Panc1 (cell line): ENCODE measurements around the gene MEGF6. TPM values are rescaled to one million over a fixed set of nuclear protein-coding genes. Genes with fewer than 3 reads are reported as not detected.

ENCODE experiments used
- ATAC-seq: fragments of 200-7000 bp; cut with Tn5 transposase; 2 replicates; pipeline ENCODE4 v1.9.1; 2020; ENCODE audit warnings: mild to moderate bottlenecking, moderate library complexity
- BruUV-seq: library from RNA; stranded (reverse); fragments of 400-500 nt; replicated peaks from 2 replicates; lab custom pipeline; 2021; lab: Mats Ljungman, UMichigan
- CTCF ChIA-PET: fragments of 300-600 bp; sonication (Branson Sonifier 250); formaldehyde crosslinking; loops from one replicate; lab custom pipeline; 2022; ENCODE audit warnings: antibody characterized with exemption; lab: Charles Lee
- POLR2A ChIA-PET: fragments of 300-600 bp; sonication (Branson Sonifier 250); formaldehyde crosslinking; loops from one replicate; lab custom pipeline; 2022; ENCODE audit warnings: antibody characterized with exemption; lab: Charles Lee
- DNase-seq: peaks from one replicate; pipeline ENCODE4 v3.0.0-alpha.2; 2010; ENCODE audit warnings: low read depth, low spot score
- H3K27ac ChIP-seq: 2 replicates; pipeline ENCODE4 v1.5.1; 2011; ENCODE audit warnings: mild to moderate bottlenecking, low read length, inconsistent platforms
- H3K27me3 ChIP-seq: fragments of 200-500 bp; sonication (Bioruptor generic); 2 replicates; pipeline ENCODE4 v1.6.0; 2014; ENCODE audit warnings: low read length, inconsistent platforms; ENCODE audit not compliant: control insufficient read depth, insufficient read depth
- H3K36me3 ChIP-seq: fragments of 200-500 bp; sonication (Bioruptor generic); 2 replicates; pipeline ENCODE4 v1.5.1; 2014; ENCODE audit warnings: inconsistent platforms, mild to moderate bottlenecking, low read length, moderate library complexity; ENCODE audit not compliant: control insufficient read depth, insufficient read depth
- H3K4me1 ChIP-seq: 2 replicates; pipeline ENCODE4 v1.5.1; 2011; ENCODE audit warnings: inconsistent platforms, mild to moderate bottlenecking, low read length, moderate library complexity; ENCODE audit not compliant: control insufficient read depth, insufficient read depth
- H3K4me3 ChIP-seq, 2 experiments: 2 replicates each; pipeline ENCODE4 v1.5.1; 2011 to 2012; ENCODE audit warnings: low read depth in 2 of 2, low read length in 2 of 2, mild to moderate bottlenecking in 2 of 2, inconsistent platforms in 1 of 2, moderate library complexity in 1 of 2
- H3K9me3 ChIP-seq: fragments of 200-500 bp; sonication (Bioruptor generic); 2 replicates; pipeline ENCODE4 v1.5.1; 2014; ENCODE audit warnings: low read depth, mild to moderate bottlenecking, inconsistent platforms, low read length, moderate library complexity; ENCODE audit not compliant: control insufficient read depth, insufficient read depth
- POLR2AphosphoS5 ChIP-seq: IDR thresholded peaks from 2 replicates; pipeline ENCODE4 v1.6.1; 2012; ENCODE audit warnings: mild to moderate bottlenecking, low read depth, low read length, moderate library complexity
- TCF7L2 ChIP-seq: IDR thresholded peaks from 2 replicates; pipeline ENCODE4 v1.6.1; 2011; ENCODE audit warnings: mild to moderate bottlenecking, low read depth, low read length, inconsistent platforms
- in situ Hi-C: cut with HindIII; loops from 2 replicates; pipeline ENCODE4 v1.10.0; 2016; ENCODE audit warnings: low sequenced_read_pairs, low pct_unique_long_range_greater_than_20kb
- intact Hi-C: fragments of 100-400 bp; cut with micrococcal nuclease; formaldehyde crosslinking; loops from one replicate; pipeline ENCODE4 v1.10.0; 2022; ENCODE audit not compliant: unreplicated experiment
- total RNA-seq: library from RNA; stranded (reverse); gene quantifications from one replicate; pipeline ENCODE4 v1.2.1, GENCODE V29; 2021; ENCODE audit not compliant: unreplicated experiment
- TF ChIP-seq, protein P1 (sequence below), 2 experiments: IDR thresholded peaks; 2 replicates each; pipeline ENCODE4 v1.6.1; 2011 to 2012; ENCODE audit warnings: low read depth in 2 of 2, control low read depth in 1 of 2, low read length in 1 of 2, mild to moderate bottlenecking in 1 of 2, moderate library complexity in 1 of 2; ENCODE audit not compliant: insufficient read depth in 1 of 2
- TF ChIP-seq, protein P2 (sequence below): fragments of 450-650 bp; IDR thresholded peaks from 2 replicates; pipeline ENCODE4 v1.5.1; 2017; ENCODE audit warnings: mild to moderate bottlenecking

Gene MEGF6
- total RNA-seq, 1 experiment from 2014 or later = 32.6 TPM

DNA sequence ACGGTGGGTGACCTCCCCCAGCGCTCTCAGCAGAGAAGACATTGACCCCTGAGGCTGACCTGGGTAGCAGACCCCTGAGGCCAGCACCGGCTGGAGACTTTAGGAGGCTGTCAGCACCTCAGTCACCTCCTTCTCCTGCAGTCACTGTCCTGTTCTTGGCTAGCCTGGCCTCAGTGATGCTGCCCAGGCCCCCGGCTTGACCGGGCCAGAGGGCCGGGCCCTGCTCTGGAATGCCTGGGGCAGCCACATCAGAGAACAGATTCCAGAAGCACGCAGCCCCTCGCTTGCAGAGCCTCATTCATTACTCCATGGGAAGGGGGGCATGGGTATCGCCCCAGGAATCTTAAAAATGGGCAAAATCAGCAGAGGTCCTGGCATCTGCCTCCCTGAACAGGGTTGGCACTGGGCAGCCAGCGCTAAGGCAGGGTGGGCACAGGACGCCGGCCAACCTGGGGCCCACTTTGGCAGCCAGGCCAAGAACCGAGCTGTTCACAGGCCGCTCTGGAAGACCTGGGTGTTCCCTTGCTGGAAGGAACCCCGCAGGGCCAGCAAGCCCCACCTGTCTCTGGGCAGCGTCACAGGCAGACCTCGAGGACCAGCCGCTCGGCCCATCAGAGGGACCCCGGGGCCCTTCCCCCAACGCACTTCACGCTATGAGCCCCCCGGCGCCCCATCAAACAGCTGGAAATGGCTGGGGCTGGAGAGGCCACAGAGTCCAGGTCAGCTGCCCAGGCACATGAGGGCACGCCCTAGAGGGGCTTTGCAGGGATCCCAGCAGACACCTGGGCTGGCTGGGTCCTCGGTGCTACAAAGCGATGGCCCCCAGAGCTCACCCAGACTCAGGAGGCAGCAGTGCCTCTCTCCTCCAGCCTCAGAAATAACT, 45.1 kb downstream of the MEGF6 start:
- H3K9me3 ChIP-seq = no peaks in the 10 kb centered on the region
- no peak for DNase-seq
- no peak for ATAC-seq
- no peak overlapping the region for H3K27ac ChIP-seq
- POLR2A ChIA-PET = no interaction called here
- H3K27me3 ChIP-seq = no peaks in the 10 kb centered on the region
- BruUV-seq = no TSS peak
- intact Hi-C loops = loop anchor here (10.0 kb wide), 1 partner anchor 71 kb away; no protein-coding TSS in a partner anchor
- in situ Hi-C loops = no loop called here
- H3K36me3 ChIP-seq = no peaks in the 10 kb centered on the region
- CTCF ChIA-PET = interaction anchor here (0.9 to 1.7 kb wide), 4 partner anchors 11 to 53 kb away, joined by 3 to 8 read pairs (median 4); no protein-coding TSS in a partner anchor
- TF ChIP-seq, protein P1, sequence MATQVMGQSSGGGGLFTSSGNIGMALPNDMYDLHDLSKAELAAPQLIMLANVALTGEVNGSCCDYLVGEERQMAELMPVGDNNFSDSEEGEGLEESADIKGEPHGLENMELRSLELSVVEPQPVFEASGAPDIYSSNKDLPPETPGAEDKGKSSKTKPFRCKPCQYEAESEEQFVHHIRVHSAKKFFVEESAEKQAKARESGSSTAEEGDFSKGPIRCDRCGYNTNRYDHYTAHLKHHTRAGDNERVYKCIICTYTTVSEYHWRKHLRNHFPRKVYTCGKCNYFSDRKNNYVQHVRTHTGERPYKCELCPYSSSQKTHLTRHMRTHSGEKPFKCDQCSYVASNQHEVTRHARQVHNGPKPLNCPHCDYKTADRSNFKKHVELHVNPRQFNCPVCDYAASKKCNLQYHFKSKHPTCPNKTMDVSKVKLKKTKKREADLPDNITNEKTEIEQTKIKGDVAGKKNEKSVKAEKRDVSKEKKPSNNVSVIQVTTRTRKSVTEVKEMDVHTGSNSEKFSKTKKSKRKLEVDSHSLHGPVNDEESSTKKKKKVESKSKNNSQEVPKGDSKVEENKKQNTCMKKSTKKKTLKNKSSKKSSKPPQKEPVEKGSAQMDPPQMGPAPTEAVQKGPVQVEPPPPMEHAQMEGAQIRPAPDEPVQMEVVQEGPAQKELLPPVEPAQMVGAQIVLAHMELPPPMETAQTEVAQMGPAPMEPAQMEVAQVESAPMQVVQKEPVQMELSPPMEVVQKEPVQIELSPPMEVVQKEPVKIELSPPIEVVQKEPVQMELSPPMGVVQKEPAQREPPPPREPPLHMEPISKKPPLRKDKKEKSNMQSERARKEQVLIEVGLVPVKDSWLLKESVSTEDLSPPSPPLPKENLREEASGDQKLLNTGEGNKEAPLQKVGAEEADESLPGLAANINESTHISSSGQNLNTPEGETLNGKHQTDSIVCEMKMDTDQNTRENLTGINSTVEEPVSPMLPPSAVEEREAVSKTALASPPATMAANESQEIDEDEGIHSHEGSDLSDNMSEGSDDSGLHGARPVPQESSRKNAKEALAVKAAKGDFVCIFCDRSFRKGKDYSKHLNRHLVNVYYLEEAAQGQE (IDR thresholded peaks at IDR 0.05; ENCODE audit: insufficient read depth in 1 of 2, low read depth in 2 of 2, low read length in 1 of 2) = no peak
- TF ChIP-seq TCF7L2 (no peak), POLR2AphosphoS5 (no peak)
- TF ChIP-seq, protein P2, sequence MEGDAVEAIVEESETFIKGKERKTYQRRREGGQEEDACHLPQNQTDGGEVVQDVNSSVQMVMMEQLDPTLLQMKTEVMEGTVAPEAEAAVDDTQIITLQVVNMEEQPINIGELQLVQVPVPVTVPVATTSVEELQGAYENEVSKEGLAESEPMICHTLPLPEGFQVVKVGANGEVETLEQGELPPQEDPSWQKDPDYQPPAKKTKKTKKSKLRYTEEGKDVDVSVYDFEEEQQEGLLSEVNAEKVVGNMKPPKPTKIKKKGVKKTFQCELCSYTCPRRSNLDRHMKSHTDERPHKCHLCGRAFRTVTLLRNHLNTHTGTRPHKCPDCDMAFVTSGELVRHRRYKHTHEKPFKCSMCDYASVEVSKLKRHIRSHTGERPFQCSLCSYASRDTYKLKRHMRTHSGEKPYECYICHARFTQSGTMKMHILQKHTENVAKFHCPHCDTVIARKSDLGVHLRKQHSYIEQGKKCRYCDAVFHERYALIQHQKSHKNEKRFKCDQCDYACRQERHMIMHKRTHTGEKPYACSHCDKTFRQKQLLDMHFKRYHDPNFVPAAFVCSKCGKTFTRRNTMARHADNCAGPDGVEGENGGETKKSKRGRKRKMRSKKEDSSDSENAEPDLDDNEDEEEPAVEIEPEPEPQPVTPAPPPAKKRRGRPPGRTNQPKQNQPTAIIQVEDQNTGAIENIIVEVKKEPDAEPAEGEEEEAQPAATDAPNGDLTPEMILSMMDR = no peak
- H3K4me3 ChIP-seq = no peak overlapping the region
- peaks cover 6% of the 10 kb centered on the region for H3K4me1 ChIP-seq

DNA sequence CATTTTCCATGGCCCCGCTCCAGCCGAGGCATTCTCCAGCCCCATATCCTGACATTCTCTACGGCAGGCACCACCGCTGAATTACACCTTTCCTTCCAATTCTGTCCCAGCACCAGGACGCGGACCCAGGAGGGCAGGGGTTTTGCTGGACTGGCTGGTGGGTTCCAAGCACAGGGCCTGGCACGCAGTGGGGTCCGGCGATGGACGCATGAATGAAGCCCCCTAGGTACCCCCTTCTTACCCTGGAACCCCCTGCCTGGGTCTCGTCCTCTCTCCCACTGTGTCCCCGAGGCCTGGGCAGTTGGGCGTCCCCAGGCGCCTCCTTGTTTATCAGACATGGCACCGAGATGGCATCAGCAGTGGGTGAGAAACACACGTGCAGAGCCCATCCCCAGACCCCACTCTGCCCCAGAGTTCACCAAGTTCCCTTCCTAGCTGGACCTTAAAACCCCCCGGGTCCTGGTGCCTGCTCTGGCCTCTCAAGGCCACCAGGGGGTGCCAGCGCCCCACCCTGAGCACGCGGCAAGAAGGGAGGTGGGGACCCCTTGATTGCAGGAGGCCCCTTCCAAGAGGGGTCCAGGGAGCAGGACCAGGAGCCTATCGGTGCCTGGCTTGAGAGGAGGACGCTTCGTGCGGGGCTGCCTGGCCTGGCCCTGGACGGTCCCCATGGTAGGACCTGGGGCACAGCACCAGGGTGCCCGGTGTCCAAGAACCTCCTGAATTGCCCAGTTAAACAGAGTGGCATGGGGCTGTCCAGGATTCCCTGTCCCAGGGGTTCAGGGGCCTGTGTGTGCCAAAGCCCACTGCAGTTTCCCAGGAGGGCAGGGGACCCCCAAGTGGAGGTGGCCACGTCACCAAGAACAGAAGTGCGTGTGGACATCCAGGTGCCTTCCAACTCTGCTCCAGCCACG, 46.1 kb downstream of the MEGF6 start:
- POLR2A ChIA-PET = no interaction called here
- no peak overlapping the region for H3K27ac ChIP-seq

More for the DNA sequence above, 46.1 kb downstream of the MEGF6 start:
- CTCF ChIA-PET = interaction anchor here (0.6 to 2.3 kb wide), 5 partner anchors 10 to 112 kb away, joined by 3 to 12 read pairs (median 4); no protein-coding TSS in a partner anchor
- no peaks in the 10 kb centered on the region for H3K36me3 ChIP-seq
- H3K4me1 ChIP-seq = peaks cover 6% of the 10 kb centered on the region
- no peak overlapping the region for H3K4me3 ChIP-seq
- H3K9me3 ChIP-seq = no peaks in the 10 kb centered on the region
- in situ Hi-C loops (no loop called here), intact Hi-C loops (loop anchor here (1.0 to 10.0 kb wide), 2 partner anchors 54 to 70 kb away; no protein-coding TSS in a partner anchor)
- BruUV-seq = no TSS peak
- peak; percentile 67 for ATAC-seq
- DNase-seq = no peak
- no peaks in the 10 kb centered on the region for H3K27me3 ChIP-seq
- TF ChIP-seq POLR2AphosphoS5 = no peak
- TF ChIP-seq, protein P2 = peak; percentile 98
